ENCODE results near the gene CBFA2T3.
A peak's percentile ranks its signal among the peaks of the same experiment; 100 is the strongest.

Gene CBFA2T3

GRCh38 chr16:88917146-88917914 lies 59.7 kb downstream of the CBFA2T3 start:
- no peak for TF ChIP-seq CTCF (conservative IDR thresholded peaks at IDR 0.05; ENCODE audit: control insufficient read depth, insufficient read depth, low read depth, low read length)

GRCh38 chr16:88915639-88916327 lies 61.2 kb downstream of the CBFA2T3 start:
- no peak for DNase-seq (ENCODE audit: low read depth)
- no peak for TF ChIP-seq CTCF (conservative IDR thresholded peaks at IDR 0.05; ENCODE audit: control insufficient read depth, insufficient read depth, low read depth, low read length)
- no peak overlapping the region for H3K4me3 ChIP-seq (ENCODE audit: control insufficient read depth, low read depth, low read length)

More at GRCh38 chr16:88917146-88917914, 59.7 kb downstream of the CBFA2T3 start:
- DNase-seq (ENCODE audit: low read depth) = no peak
- H3K4me3 ChIP-seq (ENCODE audit: control insufficient read depth, low read depth, low read length) = no peak overlapping the region

GRCh38 chr16:88914750-88915368 lies 62.1 kb downstream of the CBFA2T3 start:
- TF ChIP-seq CTCF (conservative IDR thresholded peaks at IDR 0.05; ENCODE audit: control insufficient read depth, insufficient read depth, low read depth, low read length) = no peak
- DNase-seq (ENCODE audit: low read depth) = peak; percentile 75
- no peak overlapping the region for H3K4me3 ChIP-seq (ENCODE audit: control insufficient read depth, low read depth, low read length)

GRCh38 chr16:88913870-88914269 lies 63.1 kb downstream of the CBFA2T3 start:
- H3K4me3 ChIP-seq (ENCODE audit: control insufficient read depth, low read depth, low read length) = no peak overlapping the region
- TF ChIP-seq CTCF (conservative IDR thresholded peaks at IDR 0.05; ENCODE audit: control insufficient read depth, insufficient read depth, low read depth, low read length) = no peak
- DNase-seq (ENCODE audit: low read depth) = no peak

GRCh38 chr16:88913001-88913612 lies 63.9 kb downstream of the CBFA2T3 start:
- no peak for DNase-seq (ENCODE audit: low read depth)
- no peak overlapping the region for H3K4me3 ChIP-seq (ENCODE audit: control insufficient read depth, low read depth, low read length)
- no peak for TF ChIP-seq CTCF (conservative IDR thresholded peaks at IDR 0.05; ENCODE audit: control insufficient read depth, insufficient read depth, low read depth, low read length)

- DNase-seq (ENCODE audit: low read depth) = no peak
- no peak for TF ChIP-seq CTCF (conservative IDR thresholded peaks at IDR 0.05; ENCODE audit: control insufficient read depth, insufficient read depth, low read depth, low read length)
- no peak overlapping the region for H3K4me3 ChIP-seq (ENCODE audit: control insufficient read depth, low read depth, low read length)
Measured at GRCh38 chr16:88912556-88912955, 64.5 kb downstream of the CBFA2T3 start.
